G401 (cell line): ENCODE results near the gene LAD1. TPM values are rescaled to one million over a fixed set of nuclear protein-coding genes. Genes with fewer than 3 reads are reported as not detected.

Experiments used
- DNase-seq: peaks from one replicate; pipeline ENCODE4 v3.0.0-alpha.2; 2015; ENCODE audit warnings: low spot score
- in situ Hi-C: cut with HindIII; loops from 2 replicates; pipeline ENCODE4 v1.10.0; 2016; ENCODE audit warnings: low sequenced_read_pairs, mixed read lengths
- total RNA-seq: library from RNA; depleted of rRNA; stranded (reverse); fragments of >200 nt; shearing (Covaris generic); gene quantifications from 2 replicates; pipeline ENCODE4 v1.2.3, GENCODE V29; 2014

LAD1 gene
- total RNA-seq, 1 experiment from 2014 or later = 0.20 TPM

DNA sequence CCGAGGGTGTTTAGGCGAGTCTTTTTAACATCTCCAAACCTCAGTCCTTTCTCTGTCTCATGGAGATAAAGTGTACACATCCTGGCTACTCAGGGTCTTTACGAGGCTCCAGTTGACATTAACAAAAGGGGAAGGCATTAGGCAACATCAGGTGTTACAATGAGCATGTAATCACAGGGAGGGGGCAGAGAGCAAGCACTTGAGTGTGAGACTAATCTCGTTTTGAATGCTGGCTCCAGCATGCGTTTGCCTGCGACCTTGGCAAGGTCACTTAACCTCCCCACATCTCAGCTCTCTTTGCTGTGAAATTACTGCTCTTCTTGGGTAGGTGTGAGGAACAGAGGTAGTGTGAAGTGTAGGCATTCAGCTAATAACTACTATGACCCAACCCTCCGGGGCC lies 24.8 kb downstream of the LAD1 start:
- in situ Hi-C loops = no loop called here
- DNase-seq = no peak

GRCh38 chr1:201371792-201372191 lies 27.3 kb downstream of the LAD1 start:
- no peak for DNase-seq
- in situ Hi-C loops = no loop called here

GRCh38 chr1:201371276-201371675 lies 27.8 kb downstream of the LAD1 start:
- no peak for DNase-seq
- in situ Hi-C loops = no loop called here

DNA sequence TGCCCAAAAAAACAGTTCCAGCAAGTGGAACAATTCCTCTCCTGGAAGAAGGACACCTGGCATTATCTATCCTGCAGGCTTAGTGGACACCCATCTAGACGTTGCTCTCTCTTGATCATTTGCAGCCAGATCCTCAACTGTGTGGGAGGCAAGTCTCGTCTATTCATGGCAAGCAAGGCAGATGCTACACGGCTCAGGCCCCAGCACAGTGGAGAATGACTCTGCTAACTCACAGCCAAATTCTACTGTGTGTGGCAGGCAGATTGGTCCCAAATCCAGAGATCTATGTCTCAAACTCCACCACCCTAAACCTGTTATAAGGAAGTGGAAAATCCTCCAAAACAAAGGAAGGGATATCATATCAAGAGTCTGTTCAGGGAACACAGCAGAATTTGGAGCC lies 28.6 kb downstream of the LAD1 start:
- DNase-seq = no peak
- in situ Hi-C loops = no loop called here

DNA sequence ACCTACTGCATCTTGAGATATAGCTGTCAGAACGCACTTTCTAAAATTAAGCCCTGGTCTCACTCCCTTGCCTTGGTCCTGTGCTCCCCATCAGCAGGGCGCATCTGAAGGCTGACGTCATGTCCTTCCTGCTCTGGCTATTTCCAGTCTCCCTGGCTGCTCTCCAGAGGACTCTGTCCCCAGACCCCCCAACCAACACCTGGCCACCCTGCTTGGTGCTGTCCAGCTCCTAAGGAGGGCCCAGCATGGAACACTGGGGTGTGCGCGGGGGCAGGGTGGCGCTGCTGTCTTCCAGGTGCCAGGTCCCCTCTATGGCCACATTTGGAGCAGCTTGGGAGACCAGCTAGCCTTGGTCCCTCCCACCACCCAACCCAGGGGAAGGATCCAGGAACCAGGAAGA lies 29.9 kb downstream of the LAD1 start:
- in situ Hi-C loops = no loop called here
- no peak for DNase-seq

DNA sequence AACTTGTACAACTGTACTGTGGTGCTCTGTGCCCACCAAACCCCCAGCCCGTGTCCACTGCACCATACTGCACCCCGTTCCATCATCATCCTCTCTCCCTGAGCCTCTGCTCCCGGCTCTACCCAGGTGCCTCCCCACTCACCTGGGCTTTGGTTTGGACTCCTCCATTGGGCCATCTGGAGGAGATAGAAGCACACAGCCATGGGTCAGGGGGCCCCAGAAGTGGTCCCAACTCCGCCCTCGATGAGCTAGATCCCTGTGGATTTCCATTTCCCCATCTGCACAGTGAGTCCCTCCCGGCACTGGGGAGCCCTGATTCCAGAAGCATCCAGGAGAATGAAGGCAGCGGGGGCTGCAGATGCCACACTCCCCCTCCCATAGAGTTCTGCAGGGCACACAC lies 32.4 kb downstream of the LAD1 start:
- DNase-seq = no peak
- in situ Hi-C loops = no loop called here

DNA sequence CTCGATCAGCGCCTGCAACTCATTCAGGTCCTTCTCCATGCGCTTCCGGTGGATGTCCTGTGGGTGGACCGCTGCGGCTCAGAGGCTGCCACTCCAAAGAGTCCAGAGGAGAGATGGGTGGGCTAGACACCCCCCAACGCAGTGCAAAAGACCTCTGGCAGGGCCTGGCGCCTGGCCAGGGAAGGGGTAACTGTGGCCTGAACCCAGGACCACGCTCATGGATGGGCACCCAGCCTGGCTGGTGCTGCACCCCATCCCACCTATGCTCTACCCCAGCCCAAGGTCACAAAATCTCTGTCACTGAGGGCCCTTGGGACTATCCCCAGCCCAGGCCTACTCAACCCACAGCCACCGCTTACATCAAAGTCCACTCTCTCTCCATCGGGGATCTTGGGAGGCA lies 33.9 kb downstream of the LAD1 start:
- in situ Hi-C loops = no loop called here
- DNase-seq = no peak

DNA sequence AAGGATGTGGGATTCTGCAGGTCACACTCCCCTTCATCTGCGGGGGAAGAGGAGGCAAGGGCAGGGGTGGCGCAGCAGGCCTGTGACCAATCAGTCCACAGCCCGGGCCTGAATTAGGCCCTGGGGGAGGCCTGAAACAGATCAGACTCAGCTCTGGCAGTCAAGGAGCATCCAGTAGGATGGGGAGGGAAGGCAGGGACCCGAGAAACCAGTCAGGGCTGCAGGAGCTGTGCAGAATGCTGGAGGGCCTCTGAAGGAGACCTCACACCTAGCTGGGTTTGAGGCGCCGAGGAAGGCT lies 34.4 kb downstream of the LAD1 start:
- no peak for DNase-seq
- in situ Hi-C loops = no loop called here

DNA sequence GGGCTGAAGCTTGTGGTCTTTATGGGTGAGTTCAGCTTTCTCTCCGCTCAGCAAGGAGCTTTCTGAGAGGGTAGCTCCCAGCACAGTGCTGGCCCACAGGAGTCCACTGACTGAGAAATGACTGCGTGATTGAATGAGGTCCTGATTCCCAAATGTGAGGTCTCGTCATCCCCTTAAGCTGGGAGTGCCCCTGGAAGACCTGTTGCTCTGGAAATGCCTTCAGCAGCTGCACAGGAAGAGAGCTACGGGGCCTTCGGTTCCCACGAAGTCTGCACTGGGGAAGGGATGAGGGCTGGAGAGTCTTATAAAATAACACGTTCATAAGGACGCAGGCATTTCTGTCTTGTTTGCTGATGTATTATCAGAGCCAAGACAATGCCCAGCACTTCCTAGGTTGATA lies 35.7 kb downstream of the LAD1 start:
- in situ Hi-C loops = no loop called here
- DNase-seq = no peak

- in situ Hi-C loops = no loop called here
- DNase-seq = no peak
These were observed 36.2 kb downstream of the LAD1 start for GRCh38 chr1:201362906-201363305.

DNA sequence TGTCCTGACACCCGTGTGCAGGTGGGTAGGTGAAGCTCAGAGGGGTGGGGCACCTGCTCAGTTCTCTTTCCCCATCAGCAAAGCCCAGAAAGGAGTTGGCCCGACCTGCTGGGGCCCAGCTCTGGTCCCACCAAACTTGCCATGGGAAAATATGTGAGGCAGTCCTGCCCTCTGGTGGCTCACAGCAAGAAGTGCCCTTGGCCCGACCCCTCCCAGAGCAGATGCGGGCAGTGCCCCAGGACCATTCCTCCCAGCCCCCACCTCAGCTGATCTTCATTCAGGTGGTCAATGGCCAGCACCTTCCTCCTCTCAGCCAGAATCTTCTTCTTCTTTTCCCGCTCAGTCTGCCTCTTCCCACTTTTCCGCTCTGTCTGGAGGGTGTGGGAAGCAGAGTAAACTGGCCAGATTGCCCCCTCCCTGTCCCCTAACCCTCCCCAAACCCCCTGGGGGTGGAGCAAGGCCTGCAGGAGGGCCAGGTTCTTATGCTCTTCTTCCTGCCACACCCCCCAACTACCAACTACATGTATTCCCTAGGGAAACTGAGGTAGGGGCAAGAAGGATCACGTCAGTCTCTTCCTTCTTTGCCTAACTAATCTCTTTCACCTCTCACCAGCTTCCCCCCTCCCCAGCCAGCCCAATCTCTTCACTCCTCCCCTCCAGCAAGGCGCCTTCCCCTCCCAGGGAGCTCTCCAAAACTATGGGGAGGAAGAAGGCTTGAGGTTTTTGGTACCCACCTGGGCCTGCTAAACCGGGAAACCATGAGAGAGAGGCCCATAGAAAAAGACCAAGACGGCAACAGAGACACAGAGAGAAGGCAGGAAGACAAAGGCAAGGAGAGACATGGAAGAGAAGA lies 37.2 kb downstream of the LAD1 start:
- peak; percentile 30 for DNase-seq
- in situ Hi-C loops = no loop called here

DNA sequence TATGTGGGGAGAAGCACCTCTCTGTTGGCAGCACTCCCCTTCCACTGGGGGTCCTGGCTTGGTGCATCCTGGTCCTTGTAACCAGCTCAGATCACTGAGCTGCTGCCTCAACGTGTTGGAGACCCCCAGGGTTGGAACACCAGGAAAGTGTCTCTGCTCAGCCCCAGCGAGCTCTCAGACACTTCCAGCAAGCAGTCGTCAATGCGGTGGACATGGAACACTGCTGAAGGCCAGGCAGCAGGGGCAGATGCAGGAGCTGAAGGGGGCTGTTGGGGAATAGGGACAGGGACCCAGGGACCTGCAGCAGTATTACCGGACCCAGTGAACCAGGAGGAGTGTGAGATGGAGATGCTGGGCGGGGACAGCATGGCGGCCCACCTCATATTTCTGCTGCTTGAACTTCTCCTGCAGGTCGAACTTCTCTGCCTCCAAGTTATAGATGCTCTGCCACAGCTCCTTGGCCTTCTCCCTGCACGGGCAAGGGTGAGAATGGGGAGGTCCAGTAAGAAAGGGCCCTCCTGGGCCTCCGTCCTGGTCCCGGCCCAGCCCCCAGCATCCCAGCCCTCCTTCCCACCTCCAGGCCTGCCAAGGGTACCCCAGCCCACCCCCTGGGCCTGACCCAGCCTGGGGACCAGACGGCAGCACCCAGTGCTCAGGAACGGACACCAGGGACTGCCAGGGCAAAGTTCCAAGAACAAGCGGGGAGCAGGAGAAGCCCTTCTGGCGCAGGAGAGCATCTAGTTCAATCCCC lies 38.0 kb downstream of the LAD1 start:
- DNase-seq = no peak
- in situ Hi-C loops = no loop called here

GRCh38 chr1:201360486-201360885 lies 38.6 kb downstream of the LAD1 start:
- no peak for DNase-seq
- in situ Hi-C loops = no loop called here

GRCh38 chr1:201359873-201360210 lies 39.3 kb downstream of the LAD1 start:
- in situ Hi-C loops = loop anchor here (5.0 kb wide), 1 partner anchor 87 kb away; no protein-coding TSS in a partner anchor
- DNase-seq = no peak

DNA sequence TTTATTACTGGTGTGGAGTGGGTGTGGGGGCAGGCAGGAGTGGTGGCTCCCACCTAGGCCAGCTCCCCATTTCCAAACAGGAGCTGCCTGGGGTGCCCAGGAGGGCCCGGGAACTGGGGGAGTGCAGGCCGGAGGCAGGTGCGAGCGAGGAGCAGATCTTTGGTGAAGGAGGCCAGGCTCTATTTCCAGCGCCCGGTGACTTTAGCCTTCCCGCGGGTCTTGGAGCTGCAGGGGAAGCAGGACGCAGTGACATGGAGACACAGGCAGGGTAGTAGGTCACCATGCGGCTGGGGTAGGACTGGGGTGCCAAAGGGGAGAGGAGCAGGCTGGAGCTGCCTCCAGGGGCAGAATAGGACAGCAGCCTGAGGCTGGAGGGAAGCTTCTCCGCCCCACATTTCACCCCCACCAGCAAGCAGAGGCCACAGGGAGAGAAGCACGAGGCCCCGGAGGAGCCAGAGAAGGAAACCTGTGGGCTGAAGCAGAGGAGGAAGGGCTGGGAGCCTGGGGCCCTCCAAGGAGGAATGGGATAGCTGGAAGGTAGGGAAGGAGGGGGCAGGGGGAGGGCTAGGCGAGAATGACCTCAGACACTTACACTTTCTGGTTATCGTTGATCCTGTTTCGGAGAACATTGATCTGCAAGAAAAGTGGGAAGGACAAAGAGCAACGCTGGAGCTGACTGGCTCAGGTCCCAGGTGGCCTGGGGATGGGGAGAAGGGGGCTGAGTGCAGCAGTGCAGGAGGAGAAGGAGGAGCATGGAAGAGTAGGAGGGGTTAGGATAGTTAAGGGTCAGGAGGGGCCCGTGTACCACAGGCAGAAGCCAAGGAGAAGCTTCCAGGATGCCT lies 39.9 kb downstream of the LAD1 start:
- in situ Hi-C loops = loop anchor here (5.0 kb wide), 1 partner anchor 88 kb away; no protein-coding TSS in a partner anchor

GRCh38 chr1:201358596-201358995 lies 40.5 kb downstream of the LAD1 start:
- no peak for DNase-seq
- in situ Hi-C loops = loop anchor here (5.0 kb wide), 1 partner anchor 89 kb away; no protein-coding TSS in a partner anchor

More for the DNA sequence above, 39.9 kb downstream of the LAD1 start:
- no peak for DNase-seq

GRCh38 chr1:201357636-201358348 lies 41.3 kb downstream of the LAD1 start:
- in situ Hi-C loops = loop anchor here (5.0 kb wide), 1 partner anchor 90 kb away; no protein-coding TSS in a partner anchor
- no peak for DNase-seq

DNA sequence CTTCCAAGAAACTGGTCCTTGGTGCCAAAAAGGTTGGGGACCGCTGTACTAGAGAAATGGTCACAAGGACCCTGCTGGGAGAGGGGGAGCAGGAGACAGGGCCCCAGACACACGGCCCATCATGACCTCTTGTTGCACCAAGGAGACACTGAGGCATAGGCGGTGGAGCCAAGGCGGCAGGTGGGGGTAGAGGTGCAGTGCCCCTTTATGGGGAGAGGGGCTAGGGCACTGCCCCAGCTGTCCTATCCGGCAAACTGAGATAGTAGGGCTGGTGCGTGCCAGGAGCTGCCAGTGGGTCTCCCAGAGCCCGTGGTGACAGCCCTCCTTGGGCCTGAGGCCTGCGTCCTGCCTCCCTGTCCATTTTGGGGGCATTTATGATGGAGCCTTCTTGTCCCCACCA lies 41.9 kb downstream of the LAD1 start:
- no peak for DNase-seq
- in situ Hi-C loops = loop anchor here (5.0 kb wide), 1 partner anchor 90 kb away; no protein-coding TSS in a partner anchor

- no peak for DNase-seq
- in situ Hi-C loops = loop anchor here (5.0 kb wide), 1 partner anchor 91 kb away; no protein-coding TSS in a partner anchor
These were observed 42.4 kb downstream of the LAD1 start for GRCh38 chr1:201356701-201357100.
